ENCODE results near the gene CFAP74.

Gene CFAP74

GRCh38 chr1:2022063-2022770, 18.6 kb upstream of the CFAP74 start:
- no peak for FAIRE-seq
- no peak for DNase-seq (ENCODE audit: insufficient read length, low spot score)

- no peak for DNase-seq (ENCODE audit: insufficient read length, low spot score)
- FAIRE-seq: no peak
Measured at GRCh38 chr1:2021550-2021949, 18.0 kb upstream of the CFAP74 start.

- FAIRE-seq (no peak), DNase-seq (ENCODE audit: insufficient read length, low spot score) (no peak)
Measured at GRCh38 chr1:2020310-2020655, 16.7 kb upstream of the CFAP74 start.

GRCh38 chr1:2019571-2020309, 16.2 kb upstream of the CFAP74 start:
- FAIRE-seq (no peak), DNase-seq (ENCODE audit: insufficient read length, low spot score) (no peak)

- peak; percentile 45 for DNase-seq (ENCODE audit: insufficient read length, low spot score)
- no peak for FAIRE-seq
Measured at GRCh38 chr1:2019172-2019543, 15.6 kb upstream of the CFAP74 start, which contains the start of gene GABRD. TSS of gene GABRD (plus strand) at chr1:2019345. CDS start at chr1:2019424, 79 bp downstream.

GRCh38 chr1:2018217-2019171, 14.9 kb upstream of the CFAP74 start:
- FAIRE-seq (no peak), DNase-seq (ENCODE audit: insufficient read length, low spot score) (no peak)

- no peak for FAIRE-seq
- no peak for DNase-seq (ENCODE audit: insufficient read length, low spot score)
Measured at GRCh38 chr1:2016123-2016522, 12.5 kb upstream of the CFAP74 start.

GRCh38 chr1:2014741-2015735, 11.5 kb upstream of the CFAP74 start:
- FAIRE-seq: no peak
- DNase-seq (ENCODE audit: insufficient read length, low spot score): no peak

GRCh38 chr1:2014181-2014580, 10.6 kb upstream of the CFAP74 start:
- no peak for DNase-seq (ENCODE audit: insufficient read length, low spot score)
- no peak for FAIRE-seq

- no peak for DNase-seq (ENCODE audit: insufficient read length, low spot score)
- no peak for FAIRE-seq
Measured at GRCh38 chr1:2009101-2010053, 5.8 kb upstream of the CFAP74 start.

GRCh38 chr1:2004856-2005255, 1.3 kb upstream of the CFAP74 start:
- DNase-seq (ENCODE audit: insufficient read length, low spot score) (no peak), FAIRE-seq (no peak)

GRCh38 chr1:2001773-2002411, 1.7 kb downstream of the CFAP74 start:
- DNase-seq (ENCODE audit: insufficient read length, low spot score) (no peak), FAIRE-seq (no peak)

GRCh38 chr1:2000850-2001249, 2.7 kb downstream of the CFAP74 start:
- DNase-seq (ENCODE audit: insufficient read length, low spot score): no peak
- no peak for FAIRE-seq

GRCh38 chr1:2000432-2000831, 3.2 kb downstream of the CFAP74 start:
- DNase-seq (ENCODE audit: insufficient read length, low spot score): no peak
- FAIRE-seq: no peak

- FAIRE-seq (no peak), DNase-seq (ENCODE audit: insufficient read length, low spot score) (no peak)
Measured at GRCh38 chr1:1997576-1997975, 6.0 kb downstream of the CFAP74 start.

GRCh38 chr1:1996207-1996651, 7.4 kb downstream of the CFAP74 start:
- no peak for FAIRE-seq
- no peak for DNase-seq (ENCODE audit: insufficient read length, low spot score)

- no peak for FAIRE-seq
- no peak for DNase-seq (ENCODE audit: insufficient read length, low spot score)
Measured at GRCh38 chr1:1994536-1994935, 9.1 kb downstream of the CFAP74 start.

- no peak for DNase-seq (ENCODE audit: insufficient read length, low spot score)
- FAIRE-seq: no peak
Measured at GRCh38 chr1:1990222-1990621, 13.4 kb downstream of the CFAP74 start.
